Liver (tissue), 9 donors: ENCODE measurements around the gene ZXDC. TPM values are rescaled to one million over a fixed set of nuclear protein-coding genes. Genes with fewer than 3 reads are reported as not detected.

ENCODE experiments used
- DNase-seq: peaks from one replicate; pipeline ENCODE4 v3.0.0-alpha.2; 2017; ENCODE audit warnings: low spot score
- H3K27ac ChIP-seq, 2 donors: one replicate each; pipeline ENCODE4 v1.7.0; 2013; ENCODE audit warnings: inconsistent platforms in 2 of 2, low read length in 2 of 2, control low read depth in 1 of 2, low read depth in 1 of 2, mild to moderate bottlenecking in 1 of 2
- H3K27me3 ChIP-seq, 4 donors: one replicate each; pipeline versions ENCODE4 v1.6.1 to v1.7.0; 2013; ENCODE audit warnings: low read length in 3 of 4, inconsistent platforms in 1 of 4, mild to moderate bottlenecking in 1 of 4, moderate library complexity in 1 of 4; ENCODE audit not compliant: control insufficient read depth in 4 of 4, insufficient read depth in 4 of 4
- H3K36me3 ChIP-seq, 4 donors: one replicate each; pipeline versions ENCODE4 v1.6.1 to v1.7.0; 2013; ENCODE audit warnings: low read length in 3 of 4, mild to moderate bottlenecking in 3 of 4, low read depth in 1 of 4, moderate library complexity in 1 of 4; ENCODE audit not compliant: control insufficient read depth in 4 of 4, insufficient read depth in 3 of 4
- H3K4me1 ChIP-seq, 4 donors: one replicate each; pipeline versions ENCODE4 v1.6.1 to v1.7.0; 2013; ENCODE audit warnings: low read length in 3 of 4, mild to moderate bottlenecking in 3 of 4, moderate library complexity in 1 of 4; ENCODE audit not compliant: control insufficient read depth in 4 of 4, insufficient read depth in 4 of 4
- H3K4me3 ChIP-seq, 3 donors: one replicate each; pipeline versions ENCODE4 v1.6.1 to v1.7.0; 2013; ENCODE audit warnings: low read length in 3 of 3, control low read depth in 1 of 3, low read depth in 1 of 3, mild to moderate bottlenecking in 1 of 3
- H3K9ac ChIP-seq, 2 donors: one replicate each; pipeline ENCODE4 v1.7.0; 2013; ENCODE audit warnings: low read length in 2 of 2, mild to moderate bottlenecking in 2 of 2, moderate library complexity in 2 of 2, control low read depth in 1 of 2, low read depth in 1 of 2
- H3K9me3 ChIP-seq, 4 donors: one replicate each; pipeline versions ENCODE4 v1.6.1 to v1.7.0; 2013; ENCODE audit warnings: low read length in 3 of 4; ENCODE audit not compliant: control insufficient read depth in 4 of 4
- EGR1 ChIP-seq, 2 donors: IDR thresholded peaks; 2 replicates each; pipeline ENCODE4 v1.6.1; 2016 to 2018; ENCODE audit warnings: antibody characterized with exemption in 2 of 2, low read depth in 2 of 2
- FOXA1 ChIP-seq: IDR thresholded peaks from 2 replicates; pipeline ENCODE4 v1.6.1; 2016; ENCODE audit warnings: antibody characterized with exemption
- FOXA2 ChIP-seq: IDR thresholded peaks from 2 replicates; pipeline ENCODE4 v1.6.1; 2016; ENCODE audit warnings: antibody characterized with exemption
- GABPA ChIP-seq, 2 donors: IDR thresholded peaks in 1 of 2; conservative IDR thresholded peaks in 1 of 2; 2 replicates each; pipeline ENCODE4 v1.6.1; 2016; ENCODE audit warnings: antibody characterized with exemption in 2 of 2, mild to moderate bottlenecking in 1 of 2, moderate library complexity in 1 of 2
- HNF4A ChIP-seq, 2 donors: conservative IDR thresholded peaks; 2 replicates each; pipeline ENCODE4 v1.6.1; 2016; ENCODE audit warnings: antibody characterized with exemption in 2 of 2, mild to moderate bottlenecking in 2 of 2
- HNF4G ChIP-seq: IDR thresholded peaks from 2 replicates; pipeline ENCODE4 v1.6.1; 2016; ENCODE audit warnings: antibody characterized with exemption
- JUND ChIP-seq, 2 donors: IDR thresholded peaks; 2 replicates each; pipeline ENCODE4 v1.6.1; 2016; ENCODE audit warnings: antibody characterized with exemption in 2 of 2
- NR2F2 ChIP-seq: IDR thresholded peaks from 2 replicates; pipeline ENCODE4 v1.6.1; 2016; ENCODE audit warnings: antibody characterized with exemption
- RAD21 ChIP-seq, 2 donors: IDR thresholded peaks; 2 replicates each; pipeline ENCODE4 v1.6.1; 2016; ENCODE audit warnings: antibody characterized with exemption in 2 of 2, mild to moderate bottlenecking in 2 of 2
- RXRA ChIP-seq, 2 donors: IDR thresholded peaks; 2 replicates each; pipeline ENCODE4 v1.6.1; 2017 to 2018; ENCODE audit warnings: antibody characterized with exemption in 2 of 2, mild to moderate bottlenecking in 1 of 2
- SP1 ChIP-seq: IDR thresholded peaks from 2 replicates; pipeline ENCODE4 v1.6.1; 2018; ENCODE audit warnings: antibody characterized with exemption, mild to moderate bottlenecking
- TAF1 ChIP-seq: conservative IDR thresholded peaks from 2 replicates; pipeline ENCODE4 v1.6.1; 2016; ENCODE audit warnings: antibody characterized with exemption, mild to moderate bottlenecking
- YY1 ChIP-seq: IDR thresholded peaks from 2 replicates; pipeline ENCODE4 v1.6.1; 2016; ENCODE audit warnings: antibody characterized with exemption, mild to moderate bottlenecking
- WGBS: extraction: QIAGEN DNeasy Blood & Tissue Kit; methylation state at CpG from one replicate; pipeline ENCODE4 v1.1.7; 2013; 5-methylcytosine and 5-hydroxymethylcytosine counted together
- polyA plus RNA-seq, 2 donors: library from polyadenylated mRNA; stranded (reverse) in 1 of 2; unstranded in 1 of 2; fragments of 200-250 nt in 1 of 2; fragments of >200 nt in 1 of 2; fragmentation: Nextera tagmentation in 1 of 2; extraction: Ambion mirVana in 1 of 2; gene quantifications; one replicate each; pipeline versions ENCODE4 v1.2.1 to v1.2.3, GENCODE V29; 2013 to 2015
- total RNA-seq, 2 donors: library from RNA; depleted of rRNA; stranded (reverse); fragments of >200 nt; gene quantifications; one replicate each; pipeline ENCODE4 v1.2.3, GENCODE V29; 2014
- TF ChIP-seq, protein P1 (sequence below): IDR thresholded peaks from 2 replicates; pipeline ENCODE4 v1.6.1; 2016; ENCODE audit warnings: antibody characterized with exemption, mild to moderate bottlenecking
- TF ChIP-seq, protein P2 (sequence below): IDR thresholded peaks from 2 replicates; pipeline ENCODE4 v1.6.1; 2016; ENCODE audit warnings: antibody characterized with exemption
- TF ChIP-seq, protein P3 (sequence below): IDR thresholded peaks from 2 replicates; pipeline ENCODE4 v1.6.1; 2016; ENCODE audit warnings: antibody characterized with exemption
- TF ChIP-seq, protein P4 (sequence below): IDR thresholded peaks from 2 replicates; pipeline ENCODE4 v1.6.1; 2016; ENCODE audit warnings: antibody characterized with exemption
- donor health status: healthy.
- donor health status: healthy.
- donor health status: healthy.
- donor health status: healthy.
- donor health status: healthy.

The ZXDC gene
- total and polyA plus RNA-seq, 4 donors: 7.0 to 42.3 (median 13.9) TPM

DNA sequence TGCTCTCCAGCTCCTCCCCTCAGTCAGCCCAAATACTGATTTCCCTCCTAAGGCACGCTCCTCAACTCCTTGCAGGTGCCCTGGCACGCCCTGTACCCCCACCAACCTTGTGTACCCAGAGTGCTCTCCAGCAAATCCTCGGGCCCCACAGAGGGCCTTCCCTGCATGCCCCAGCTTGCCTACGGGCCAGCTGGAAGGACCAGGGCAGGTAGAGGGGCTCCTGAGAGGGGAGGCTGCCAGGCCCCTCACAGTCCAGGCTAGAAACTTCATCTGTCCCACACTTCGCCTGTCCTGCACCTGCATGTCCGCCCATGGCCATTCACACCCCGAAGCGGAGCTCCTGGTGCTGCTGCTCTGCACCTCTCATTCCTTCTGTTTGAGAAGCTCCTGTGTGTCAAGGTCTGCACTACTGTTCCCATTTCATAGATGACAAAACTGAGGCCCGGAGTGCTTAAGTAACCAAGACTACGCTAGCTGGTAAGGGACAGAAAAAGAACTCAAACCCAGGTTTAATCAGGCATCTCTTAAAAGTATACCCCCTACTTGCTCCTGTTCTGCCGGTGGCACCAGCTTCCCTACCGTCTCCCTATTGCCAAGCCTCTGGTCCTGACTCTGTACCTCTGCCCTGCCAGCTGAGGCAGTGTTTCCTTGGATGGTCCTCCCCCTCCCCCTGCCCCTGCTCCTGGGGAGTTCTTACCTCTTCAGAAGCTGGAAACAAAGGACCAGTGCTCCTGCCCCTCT lies 35.6 kb downstream of the ZXDC start:
- 91% methylated on average over 12 of the region's 12 CpGs for WGBS
- TF ChIP-seq, protein P1, sequence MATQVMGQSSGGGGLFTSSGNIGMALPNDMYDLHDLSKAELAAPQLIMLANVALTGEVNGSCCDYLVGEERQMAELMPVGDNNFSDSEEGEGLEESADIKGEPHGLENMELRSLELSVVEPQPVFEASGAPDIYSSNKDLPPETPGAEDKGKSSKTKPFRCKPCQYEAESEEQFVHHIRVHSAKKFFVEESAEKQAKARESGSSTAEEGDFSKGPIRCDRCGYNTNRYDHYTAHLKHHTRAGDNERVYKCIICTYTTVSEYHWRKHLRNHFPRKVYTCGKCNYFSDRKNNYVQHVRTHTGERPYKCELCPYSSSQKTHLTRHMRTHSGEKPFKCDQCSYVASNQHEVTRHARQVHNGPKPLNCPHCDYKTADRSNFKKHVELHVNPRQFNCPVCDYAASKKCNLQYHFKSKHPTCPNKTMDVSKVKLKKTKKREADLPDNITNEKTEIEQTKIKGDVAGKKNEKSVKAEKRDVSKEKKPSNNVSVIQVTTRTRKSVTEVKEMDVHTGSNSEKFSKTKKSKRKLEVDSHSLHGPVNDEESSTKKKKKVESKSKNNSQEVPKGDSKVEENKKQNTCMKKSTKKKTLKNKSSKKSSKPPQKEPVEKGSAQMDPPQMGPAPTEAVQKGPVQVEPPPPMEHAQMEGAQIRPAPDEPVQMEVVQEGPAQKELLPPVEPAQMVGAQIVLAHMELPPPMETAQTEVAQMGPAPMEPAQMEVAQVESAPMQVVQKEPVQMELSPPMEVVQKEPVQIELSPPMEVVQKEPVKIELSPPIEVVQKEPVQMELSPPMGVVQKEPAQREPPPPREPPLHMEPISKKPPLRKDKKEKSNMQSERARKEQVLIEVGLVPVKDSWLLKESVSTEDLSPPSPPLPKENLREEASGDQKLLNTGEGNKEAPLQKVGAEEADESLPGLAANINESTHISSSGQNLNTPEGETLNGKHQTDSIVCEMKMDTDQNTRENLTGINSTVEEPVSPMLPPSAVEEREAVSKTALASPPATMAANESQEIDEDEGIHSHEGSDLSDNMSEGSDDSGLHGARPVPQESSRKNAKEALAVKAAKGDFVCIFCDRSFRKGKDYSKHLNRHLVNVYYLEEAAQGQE: no peak
- no peak for TF ChIP-seq FOXA2
- TF ChIP-seq, protein P2, sequence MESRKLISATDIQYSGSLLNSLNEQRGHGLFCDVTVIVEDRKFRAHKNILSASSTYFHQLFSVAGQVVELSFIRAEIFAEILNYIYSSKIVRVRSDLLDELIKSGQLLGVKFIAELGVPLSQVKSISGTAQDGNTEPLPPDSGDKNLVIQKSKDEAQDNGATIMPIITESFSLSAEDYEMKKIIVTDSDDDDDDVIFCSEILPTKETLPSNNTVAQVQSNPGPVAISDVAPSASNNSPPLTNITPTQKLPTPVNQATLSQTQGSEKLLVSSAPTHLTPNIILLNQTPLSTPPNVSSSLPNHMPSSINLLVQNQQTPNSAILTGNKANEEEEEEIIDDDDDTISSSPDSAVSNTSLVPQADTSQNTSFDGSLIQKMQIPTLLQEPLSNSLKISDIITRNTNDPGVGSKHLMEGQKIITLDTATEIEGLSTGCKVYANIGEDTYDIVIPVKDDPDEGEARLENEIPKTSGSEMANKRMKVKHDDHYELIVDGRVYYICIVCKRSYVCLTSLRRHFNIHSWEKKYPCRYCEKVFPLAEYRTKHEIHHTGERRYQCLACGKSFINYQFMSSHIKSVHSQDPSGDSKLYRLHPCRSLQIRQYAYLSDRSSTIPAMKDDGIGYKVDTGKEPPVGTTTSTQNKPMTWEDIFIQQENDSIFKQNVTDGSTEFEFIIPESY: no peak
- TF ChIP-seq TAF1: no peak
- TF ChIP-seq YY1: no peak
- TF ChIP-seq RXRA (IDR thresholded peaks at IDR 0.05): no peak
- no peak for TF ChIP-seq NR2F2
- TF ChIP-seq GABPA (IDR thresholded peaks at IDR 0.05 in 1 of 2, conservative IDR thresholded peaks at IDR 0.05 in 1 of 2): no peak
- TF ChIP-seq FOXA1: no peak
- TF ChIP-seq, protein P3, sequence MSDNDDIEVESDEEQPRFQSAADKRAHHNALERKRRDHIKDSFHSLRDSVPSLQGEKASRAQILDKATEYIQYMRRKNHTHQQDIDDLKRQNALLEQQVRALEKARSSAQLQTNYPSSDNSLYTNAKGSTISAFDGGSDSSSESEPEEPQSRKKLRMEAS: no peak
- TF ChIP-seq RAD21 (IDR thresholded peaks at IDR 0.05): no peak
- no peak for TF ChIP-seq HNF4A (conservative IDR thresholded peaks at IDR 0.05)
- no peak for TF ChIP-seq SP1
- H3K4me1 ChIP-seq: peaks cover 0 to 2% (median 0%) of the 10 kb centered on the region in 4 donors
- no peak overlapping the region for H3K27ac ChIP-seq
- H3K9me3 ChIP-seq: no peaks in the 10 kb centered on the region
- H3K9ac ChIP-seq: no peak overlapping the region
- peaks cover 6 to 50% (median 25%) of the 10 kb centered on the region in 4 donors for H3K36me3 ChIP-seq
- H3K27me3 ChIP-seq: no peaks in the 10 kb centered on the region
- no peak overlapping the region for H3K4me3 ChIP-seq
- DNase-seq: no peak

DNA sequence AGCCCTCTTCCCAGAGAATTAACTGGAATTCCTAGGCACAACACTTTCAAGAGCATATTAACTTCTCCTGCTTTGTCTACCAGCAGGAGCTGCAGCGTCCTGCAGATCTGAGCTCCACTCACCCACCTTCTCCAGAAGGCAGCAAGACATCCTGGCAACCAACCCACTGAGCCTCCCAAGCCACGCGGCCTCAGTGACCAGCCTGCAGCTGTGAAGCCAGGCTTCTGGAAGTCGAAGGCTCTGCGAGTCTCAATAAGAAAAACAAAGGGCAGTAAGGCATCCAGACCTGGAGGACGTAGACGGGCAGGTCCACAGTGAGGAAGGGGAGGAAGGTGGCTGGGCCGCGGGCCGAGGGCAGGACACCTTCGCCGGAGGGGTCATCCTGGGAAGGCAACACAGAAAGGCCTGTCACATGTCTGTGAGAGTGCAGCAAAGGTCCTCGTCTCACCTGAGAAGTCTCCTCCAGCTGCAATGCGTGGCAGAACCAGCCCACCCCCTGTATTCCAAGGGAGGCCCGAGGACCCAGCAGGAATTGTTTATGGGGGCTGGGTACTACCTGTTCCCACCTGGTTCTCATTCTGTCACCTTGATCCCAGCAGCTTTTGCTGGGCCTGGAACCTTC lies 36.2 kb downstream of the ZXDC start:
- Histone ChIP-seq H3K9me3 (no peaks in the 10 kb centered on the region), H3K27ac (no peak overlapping the region), H3K4me1 (peaks cover 0 to 5% (median 3%) of the 10 kb centered on the region in 4 donors), H3K9ac (no peak overlapping the region), H3K27me3 (no peaks in the 10 kb centered on the region), H3K4me3 (no peak overlapping the region), H3K36me3 (peaks cover 6 to 53% (median 25%) of the 10 kb centered on the region in 4 donors)
- no peak for TF ChIP-seq GABPA (IDR thresholded peaks at IDR 0.05 in 1 of 2, conservative IDR thresholded peaks at IDR 0.05 in 1 of 2)
- TF ChIP-seq, protein P3: no peak
- TF ChIP-seq SP1: no peak
- no peak for TF ChIP-seq TAF1
- TF ChIP-seq RAD21 (IDR thresholded peaks at IDR 0.05): no peak
- no peak for TF ChIP-seq FOXA1
- no peak for TF ChIP-seq FOXA2
- TF ChIP-seq RXRA (IDR thresholded peaks at IDR 0.05): no peak
- TF ChIP-seq, protein P4, sequence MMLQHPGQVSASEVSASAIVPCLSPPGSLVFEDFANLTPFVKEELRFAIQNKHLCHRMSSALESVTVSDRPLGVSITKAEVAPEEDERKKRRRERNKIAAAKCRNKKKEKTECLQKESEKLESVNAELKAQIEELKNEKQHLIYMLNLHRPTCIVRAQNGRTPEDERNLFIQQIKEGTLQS: no peak
- no peak for TF ChIP-seq EGR1 (IDR thresholded peaks at IDR 0.05; ENCODE audit: low read depth in 2 of 2)
- TF ChIP-seq, protein P1: no peak
- TF ChIP-seq HNF4G: no peak
- TF ChIP-seq, protein P2: no peak
- no peak for TF ChIP-seq YY1
- no peak for TF ChIP-seq JUND (IDR thresholded peaks at IDR 0.05)
- DNase-seq: peak; percentile 31
- 96% methylated on average over 15 of the region's 15 CpGs for WGBS
